ENCODE results near the gene ZFR2.

GRCh38 chr19:3851254-3852176 is 17.3 kb downstream of the ZFR2 start:
- TF ChIP-seq CTCF (IDR thresholded peaks at IDR 0.05; ENCODE audit: borderline replicate concordance, extremely low read depth, low read length, poor library complexity, severe bottlenecking) (no peak), EZH2 (IDR thresholded peaks at IDR 0.05; ENCODE audit: borderline replicate concordance, low read depth, low read length, severe bottlenecking) (no peak)

Measured in DND-41 (cell line).